GM20000 (cell line): ENCODE data around the gene LRRC8B.

ENCODE experiments used
- DNase-seq: peaks from one replicate; pipeline ENCODE4 v3.0.0; 2012; ENCODE audit warnings: low spot score
- CTCF ChIP-seq: IDR thresholded peaks from 2 replicates; pipeline ENCODE4 v1.5.1; 2012; ENCODE audit warnings: mild to moderate bottlenecking, control low read depth; ENCODE audit errors: extremely low read depth, missing control alignments

LRRC8B gene

GRCh38 chr1:89566761-89567174 lies 42.1 kb downstream of the LRRC8B start:
- DNase-seq, result no peak

DNA sequence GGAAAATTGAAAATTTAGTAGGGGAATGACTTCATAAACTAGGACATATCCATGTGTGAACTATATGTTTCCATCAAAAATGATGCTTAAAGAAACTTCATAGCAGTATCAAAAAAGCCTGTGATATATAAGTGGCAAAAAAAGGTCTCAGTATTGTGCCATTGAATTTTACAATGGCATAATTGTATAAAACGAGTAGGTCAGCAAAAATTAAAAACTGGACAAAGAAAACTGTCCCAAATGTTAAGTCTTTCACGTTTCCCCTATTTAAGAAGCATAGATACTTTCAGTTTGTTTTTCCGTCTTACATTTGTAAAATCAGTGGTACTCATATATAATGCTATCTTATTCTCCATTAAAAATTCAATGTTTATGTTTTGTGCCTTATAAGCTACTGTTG lies 43.2 kb downstream of the LRRC8B start:
- no peak for DNase-seq
- TF ChIP-seq CTCF, result no peak

More at GRCh38 chr1:89566761-89567174, 42.1 kb downstream of the LRRC8B start:
- no peak for TF ChIP-seq CTCF

DNA sequence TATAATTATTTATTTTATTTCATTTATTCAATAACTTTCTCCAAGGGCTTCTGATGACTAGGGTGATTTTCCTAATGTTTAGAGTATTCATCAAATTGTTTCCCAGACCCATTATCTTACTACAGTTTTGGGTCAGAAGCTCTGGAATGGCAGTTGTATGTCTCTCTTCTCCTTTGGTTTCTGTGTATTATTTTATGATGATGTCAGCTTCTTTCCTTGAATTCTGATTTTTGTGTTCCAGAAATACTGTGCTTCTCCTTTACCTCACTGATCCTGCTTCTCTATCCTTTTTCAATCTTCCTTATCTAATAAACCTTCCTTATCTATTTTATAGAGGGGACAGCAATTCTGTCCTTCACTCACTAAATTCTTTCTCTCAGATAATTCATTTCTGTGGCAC lies 48.8 kb downstream of the LRRC8B start:
- DNase-seq, result no peak
- no peak for TF ChIP-seq CTCF

DNA sequence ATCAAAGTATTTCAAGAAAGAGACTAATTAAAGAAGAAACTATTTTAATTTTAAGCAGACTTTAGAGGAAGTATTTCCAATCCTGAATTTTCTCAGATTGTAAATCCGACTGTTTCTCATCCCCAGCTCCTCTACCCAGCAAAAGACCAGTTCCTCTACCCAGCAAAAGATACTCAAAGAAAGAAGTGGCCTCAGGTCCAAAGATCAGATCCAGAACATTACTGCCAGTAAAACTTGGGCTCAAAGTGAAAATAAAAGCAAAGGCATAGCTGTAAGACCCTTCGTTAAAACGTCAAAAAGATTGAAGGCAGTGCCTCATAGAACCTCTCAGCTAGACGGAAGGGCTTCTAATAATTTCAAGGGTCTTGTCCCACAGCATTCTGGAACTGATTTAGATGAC lies 50.0 kb downstream of the LRRC8B start:
- TF ChIP-seq CTCF, result no peak

DNA sequence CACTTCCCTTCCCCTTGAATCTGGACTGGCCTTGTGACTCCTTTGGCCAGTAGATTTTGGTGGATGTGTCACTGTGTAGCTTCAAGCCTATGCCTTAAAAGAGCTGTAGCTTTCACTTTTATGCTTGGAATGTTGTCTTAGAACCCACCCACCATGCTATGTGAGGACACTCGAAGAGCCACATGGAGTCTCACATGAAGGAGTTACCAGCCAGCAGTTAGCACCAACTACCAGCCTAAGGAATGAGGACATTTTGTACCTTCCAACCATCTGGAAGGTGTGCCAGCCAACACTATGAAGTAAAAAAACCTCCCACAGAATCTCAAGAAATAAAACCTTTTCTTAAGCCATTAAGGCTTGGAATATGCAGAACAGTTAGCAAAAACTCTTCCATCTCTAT lies 50.6 kb downstream of the LRRC8B start:
- DNase-seq, result no peak
- no peak for TF ChIP-seq CTCF

More for the DNA sequence above, 50.0 kb downstream of the LRRC8B start:
- no peak for DNase-seq

DNA sequence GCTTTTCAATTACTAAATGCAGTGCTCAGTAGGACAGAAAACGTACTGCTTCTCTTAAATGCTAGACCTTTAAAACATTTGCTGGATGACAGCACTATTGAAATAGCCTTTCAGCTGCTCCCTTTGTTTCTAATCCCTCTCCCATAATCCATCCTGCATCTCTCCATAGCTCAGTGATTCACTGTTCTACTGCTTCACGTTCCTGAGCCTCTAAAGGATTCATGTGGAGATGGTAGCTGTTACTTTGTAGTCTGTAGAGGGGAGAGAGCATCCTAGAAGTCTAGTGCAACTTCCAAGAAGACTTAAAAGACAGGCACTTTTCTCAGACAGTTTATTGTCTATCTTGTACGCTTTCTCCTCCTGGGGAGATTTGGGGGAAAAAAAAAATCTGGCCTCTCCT lies 51.4 kb downstream of the LRRC8B start:
- DNase-seq, result no peak
- no peak for TF ChIP-seq CTCF

DNA sequence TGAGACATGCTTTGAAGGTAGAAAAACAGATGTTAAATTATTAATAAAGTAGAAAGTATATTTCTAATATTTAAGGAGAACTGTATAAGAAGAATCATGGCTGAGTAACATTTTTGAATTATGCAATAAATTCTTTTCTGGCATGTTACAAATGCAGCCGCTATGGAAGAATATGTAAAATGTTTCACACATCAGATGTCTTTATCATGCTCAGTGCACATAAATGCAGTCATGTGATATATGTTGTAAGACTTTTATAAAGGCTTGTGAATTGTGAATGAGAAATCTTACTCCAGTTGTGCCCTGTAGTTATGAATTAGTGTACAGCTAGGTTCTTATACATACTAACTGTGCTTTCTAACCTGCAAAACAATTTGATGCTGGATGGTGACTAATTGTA lies 53.5 kb downstream of the LRRC8B start:
- no peak for TF ChIP-seq CTCF
- no peak for DNase-seq
